Esophagus squamous epithelium (tissue), 4 donors: ENCODE results near the gene EIF4ENIF1.

ENCODE experiments used
- POLR2A ChIP-seq, 4 donors: fragments of 450-650 bp; IDR thresholded peaks; one replicate each; pipeline ENCODE4 v1.6.1; 2017; ENCODE audit warnings: antibody characterized with exemption in 4 of 4, mild to moderate bottlenecking in 4 of 4, moderate library complexity in 3 of 4
- TF ChIP-seq, protein P1 (sequence below), 6 experiments: fragments of 450-650 bp in 4 of 6; fragments of 200-600 bp in 2 of 6; sonication (generic) in 2 of 6; IDR thresholded peaks; one replicate each; pipeline ENCODE4 v1.5.1; 2016 to 2019; ENCODE audit warnings: antibody characterized with exemption in 6 of 6, mild to moderate bottlenecking in 4 of 6, moderate library complexity in 4 of 6

DNA sequence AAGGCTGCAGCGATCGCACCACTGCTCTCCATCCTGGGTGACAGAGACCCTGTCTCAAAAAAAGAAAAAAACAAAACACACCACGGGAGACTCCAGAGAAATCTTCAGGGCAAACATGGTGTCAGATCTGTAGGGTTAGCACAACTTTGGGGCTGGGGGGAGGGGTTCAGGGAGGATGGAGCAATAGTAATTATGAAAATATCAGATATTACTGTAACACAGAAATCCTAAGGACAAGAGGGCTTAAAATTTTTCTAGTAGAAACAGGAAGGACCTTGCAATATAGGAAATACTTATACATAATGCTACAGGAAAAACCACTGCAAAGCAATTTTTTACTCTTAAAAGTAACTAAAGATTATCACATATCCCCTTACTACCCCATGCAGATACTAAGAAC lies 13.8 kb downstream of the EIF4ENIF1 start:
- TF ChIP-seq, protein P1, sequence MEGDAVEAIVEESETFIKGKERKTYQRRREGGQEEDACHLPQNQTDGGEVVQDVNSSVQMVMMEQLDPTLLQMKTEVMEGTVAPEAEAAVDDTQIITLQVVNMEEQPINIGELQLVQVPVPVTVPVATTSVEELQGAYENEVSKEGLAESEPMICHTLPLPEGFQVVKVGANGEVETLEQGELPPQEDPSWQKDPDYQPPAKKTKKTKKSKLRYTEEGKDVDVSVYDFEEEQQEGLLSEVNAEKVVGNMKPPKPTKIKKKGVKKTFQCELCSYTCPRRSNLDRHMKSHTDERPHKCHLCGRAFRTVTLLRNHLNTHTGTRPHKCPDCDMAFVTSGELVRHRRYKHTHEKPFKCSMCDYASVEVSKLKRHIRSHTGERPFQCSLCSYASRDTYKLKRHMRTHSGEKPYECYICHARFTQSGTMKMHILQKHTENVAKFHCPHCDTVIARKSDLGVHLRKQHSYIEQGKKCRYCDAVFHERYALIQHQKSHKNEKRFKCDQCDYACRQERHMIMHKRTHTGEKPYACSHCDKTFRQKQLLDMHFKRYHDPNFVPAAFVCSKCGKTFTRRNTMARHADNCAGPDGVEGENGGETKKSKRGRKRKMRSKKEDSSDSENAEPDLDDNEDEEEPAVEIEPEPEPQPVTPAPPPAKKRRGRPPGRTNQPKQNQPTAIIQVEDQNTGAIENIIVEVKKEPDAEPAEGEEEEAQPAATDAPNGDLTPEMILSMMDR (IDR thresholded peaks at IDR 0.05) = no peak
- TF ChIP-seq POLR2A (IDR thresholded peaks at IDR 0.05) = no peak
